Colonic mucosa (tissue), 4 donors: ENCODE results near the gene GABBR2. TPM values are rescaled to one million over a fixed set of nuclear protein-coding genes. Genes with fewer than 3 reads are reported as not detected.

Experiments
- DNase-seq: peaks from one replicate; pipeline ENCODE4 v3.0.0-alpha.2; 2020
- H3K27ac ChIP-seq: fragments of 200-600 bp; one replicate; pipeline ENCODE4 v1.8.0; 2021
- H3K27me3 ChIP-seq: fragments of 200-600 bp; one replicate; pipeline ENCODE4 v1.8.0; 2021
- H3K36me3 ChIP-seq: fragments of 200-600 bp; one replicate; pipeline ENCODE4 v1.8.0; 2021
- H3K4me1 ChIP-seq: fragments of 200-600 bp; one replicate; pipeline ENCODE4 v1.8.0; 2021; ENCODE audit warnings: mild to moderate bottlenecking
- H3K4me3 ChIP-seq: fragments of 200-600 bp; one replicate; pipeline ENCODE4 v1.8.0; 2021
- H3K9ac ChIP-seq, 2 donors: one replicate each; pipeline ENCODE4 v1.7.0; 2013; ENCODE audit warnings: control low read depth in 2 of 2, low read depth in 2 of 2, low read length in 2 of 2
- H3K9me3 ChIP-seq: fragments of 200-600 bp; one replicate; pipeline ENCODE4 v1.8.0; 2021
- CTCF ChIP-seq: fragments of 200-600 bp; IDR thresholded peaks from one replicate; pipeline ENCODE4 v1.8.0; 2022; ENCODE audit warnings: antibody characterized with exemption, mild to moderate bottlenecking
- intact Hi-C: fragments of 100-400 bp; cut with DNase I; formaldehyde crosslinking; loops from one replicate; pipeline ENCODE4 v1.14.1; 2022
- total RNA-seq, 2 donors: library from RNA; stranded (reverse); fragmentation: NEBNext Ultra II Directional in 1 of 2; extraction: Animal tissue kit (Norgen Biotek cat#: 25700) in 1 of 2; gene quantifications; one replicate each; pipeline ENCODE4 v1.2.1, GENCODE V29; 2021
- donor health status: healthy.
- donor health status: DM: no; HTN: no; CAD: no.
- donor health status: DM: no; HTN: no; CAD: no.

The GABBR2 gene
- total RNA-seq, 2 donors from 2014 or later: 0.05 TPM; not detected in 1

DNA sequence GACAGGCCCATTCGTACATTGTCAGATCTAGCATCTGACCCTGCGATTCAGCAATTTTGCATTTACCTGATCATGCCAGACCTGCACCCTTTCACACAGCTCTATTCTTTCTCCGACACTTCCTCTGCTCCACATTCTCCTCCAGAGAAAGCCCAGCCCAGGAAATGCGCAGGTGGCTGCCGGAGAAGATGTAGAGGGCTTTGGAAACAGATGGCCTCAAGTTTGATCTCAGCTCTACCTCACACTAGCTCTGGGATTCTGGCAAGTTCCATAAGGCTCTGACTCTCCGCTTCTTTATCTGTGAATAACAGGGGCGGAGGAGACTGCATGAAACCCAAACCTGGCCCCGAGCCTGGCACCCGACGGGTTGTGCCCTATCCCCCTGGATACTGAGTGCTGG is 61.5 kb downstream of the GABBR2 start:
- Histone ChIP-seq H3K4me1 (no peaks in the 10 kb centered on the region), H3K36me3 (no peaks in the 10 kb centered on the region), H3K9ac (no peak overlapping the region), H3K9me3 (no peaks in the 10 kb centered on the region), H3K27ac (no peak overlapping the region), H3K4me3 (no peak overlapping the region), H3K27me3 (no peaks in the 10 kb centered on the region)
- TF ChIP-seq CTCF: no peak
- intact Hi-C loops: no loop called here
- DNase-seq: no peak

DNA sequence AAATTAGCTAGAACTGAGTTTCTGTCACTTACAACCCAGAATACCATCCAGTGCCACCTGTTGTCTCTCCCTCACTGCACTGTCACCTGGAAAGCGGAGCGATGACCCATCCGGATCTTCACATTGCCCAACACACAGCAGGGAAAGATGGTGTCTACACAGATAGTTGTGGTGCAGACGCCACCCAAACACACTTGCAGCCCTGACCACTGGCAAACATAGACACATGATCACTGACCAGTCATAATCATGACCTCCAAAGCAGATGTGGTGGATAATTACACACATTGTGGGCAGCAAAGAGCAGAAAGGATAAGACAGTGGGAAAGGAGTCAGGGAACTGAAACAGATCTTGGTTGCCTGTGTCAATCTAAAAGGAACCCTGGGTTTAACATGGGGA is 64.7 kb downstream of the GABBR2 start:
- H3K36me3 ChIP-seq: no peaks in the 10 kb centered on the region
- no peaks in the 10 kb centered on the region for H3K4me1 ChIP-seq
- DNase-seq: no peak
- H3K9ac ChIP-seq: no peak overlapping the region
- TF ChIP-seq CTCF: no peak
- H3K27ac ChIP-seq: no peak overlapping the region
- H3K4me3 ChIP-seq: no peak overlapping the region
- intact Hi-C loops: no loop called here
- no peaks in the 10 kb centered on the region for H3K9me3 ChIP-seq
- no peaks in the 10 kb centered on the region for H3K27me3 ChIP-seq

DNA sequence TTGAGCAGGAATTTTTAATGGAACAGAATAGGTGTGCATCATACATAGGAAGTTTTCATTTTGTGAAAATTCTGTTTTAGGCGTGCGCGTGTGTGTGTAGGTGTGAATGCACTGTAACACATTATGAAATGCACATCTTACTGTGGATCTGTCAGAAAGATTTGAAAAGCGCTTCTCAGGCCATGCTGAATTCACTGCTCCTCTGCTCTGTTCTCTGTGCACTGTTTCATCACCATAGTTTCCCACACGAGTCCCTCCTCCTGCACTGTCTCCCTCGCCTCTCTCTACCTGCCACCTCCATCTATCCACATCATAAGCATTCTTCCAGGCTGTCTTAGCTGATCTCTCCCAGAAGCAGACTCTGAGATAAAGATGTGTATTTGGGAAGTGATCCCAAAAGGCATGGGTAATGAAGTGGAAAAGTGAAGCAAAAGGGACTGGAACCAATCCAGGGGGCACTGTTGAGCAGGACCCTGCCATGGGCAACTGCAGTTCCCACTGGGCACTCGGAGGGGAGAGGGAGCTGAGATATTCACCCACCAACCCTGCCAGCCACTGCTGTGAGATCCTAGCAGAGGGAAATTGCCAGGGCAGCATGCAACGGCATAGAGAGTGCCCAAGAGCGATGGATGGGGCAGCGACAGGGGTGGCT is 65.9 kb downstream of the GABBR2 start:
- TF ChIP-seq CTCF: no peak
- no peak for DNase-seq
- Histone ChIP-seq H3K4me3 (no peak overlapping the region), H3K4me1 (no peaks in the 10 kb centered on the region), H3K9me3 (no peaks in the 10 kb centered on the region), H3K27me3 (no peaks in the 10 kb centered on the region), H3K36me3 (no peaks in the 10 kb centered on the region), H3K9ac (no peak overlapping the region), H3K27ac (no peak overlapping the region)
- intact Hi-C loops: no loop called here

GRCh38 chr9:98641695-98642094 is 67.0 kb downstream of the GABBR2 start:
- Histone ChIP-seq H3K27ac (no peak overlapping the region), H3K36me3 (no peaks in the 10 kb centered on the region), H3K9me3 (no peaks in the 10 kb centered on the region), H3K9ac (no peak overlapping the region), H3K4me3 (no peak overlapping the region), H3K27me3 (no peaks in the 10 kb centered on the region), H3K4me1 (no peaks in the 10 kb centered on the region)
- DNase-seq: no peak
- intact Hi-C loops: no loop called here
- no peak for TF ChIP-seq CTCF

GRCh38 chr9:98640394-98640793 is 68.3 kb downstream of the GABBR2 start:
- H3K9me3 ChIP-seq: no peaks in the 10 kb centered on the region
- H3K27ac ChIP-seq: no peak overlapping the region
- no peaks in the 10 kb centered on the region for H3K4me1 ChIP-seq
- no peaks in the 10 kb centered on the region for H3K27me3 ChIP-seq
- H3K4me3 ChIP-seq: no peak overlapping the region
- no peak overlapping the region for H3K9ac ChIP-seq
- no peaks in the 10 kb centered on the region for H3K36me3 ChIP-seq
- intact Hi-C loops: no loop called here
- no peak for TF ChIP-seq CTCF
- no peak for DNase-seq
